Sigmoid colon (tissue), 7 donors: ENCODE measurements around the gene KLF11. TPM values are rescaled to one million over a fixed set of nuclear protein-coding genes. Genes with fewer than 3 reads are reported as not detected.
A peak's percentile ranks its signal among the peaks of the same experiment; 100 is the strongest.

Experiments
- DNase-seq: peaks from one replicate; pipeline ENCODE4 v3.0.0-alpha.2; 2019
- H3K27ac ChIP-seq, 4 donors: fragments of 200-600 bp; sonication (generic); one replicate each; pipeline ENCODE4 v1.5.1; 2016 to 2019; ENCODE audit warnings: mild to moderate bottlenecking in 1 of 4
- H3K27me3 ChIP-seq, 3 donors: fragments of 200-600 bp; sonication (generic); one replicate each; pipeline ENCODE4 v1.5.1; 2019; ENCODE audit warnings: mild to moderate bottlenecking in 1 of 3
- H3K36me3 ChIP-seq, 4 donors: fragments of 200-600 bp; sonication (generic); one replicate each; pipeline ENCODE4 v1.5.1; 2016 to 2019
- H3K4me1 ChIP-seq, 4 donors: fragments of 200-600 bp; sonication (generic); one replicate each; pipeline ENCODE4 v1.5.1; 2017 to 2019
- H3K4me3 ChIP-seq, 4 donors: fragments of 200-600 bp; sonication (generic); one replicate each; pipeline ENCODE4 v1.5.1; 2017 to 2019; ENCODE audit warnings: mild to moderate bottlenecking in 2 of 4, moderate library complexity in 1 of 4
- H3K9me3 ChIP-seq, 4 donors: fragments of 200-600 bp in 3 of 4; sonication (generic) in 3 of 4; one replicate each; pipeline versions ENCODE4 v1.5.1 to v1.6.1; 2013 to 2019
- CTCF ChIP-seq, 4 experiments: fragments of 450-650 bp in 3 of 4; fragments of 200-600 bp in 1 of 4; IDR thresholded peaks; one replicate each; pipeline ENCODE4 v1.5.1; 2016 to 2019; ENCODE audit warnings: antibody characterized with exemption in 4 of 4, mild to moderate bottlenecking in 3 of 4, moderate library complexity in 2 of 4
- EP300 ChIP-seq, 4 donors: sonication (generic); formaldehyde crosslinking; IDR thresholded peaks; one replicate each; pipeline ENCODE4 v1.6.1; 2017; ENCODE audit warnings: antibody characterized with exemption in 4 of 4
- POLR2A ChIP-seq, 2 donors: fragments of 450-650 bp; IDR thresholded peaks; one replicate each; pipeline ENCODE4 v1.6.1; 2016; ENCODE audit warnings: antibody characterized with exemption in 2 of 2, mild to moderate bottlenecking in 2 of 2, moderate library complexity in 2 of 2
- POLR2AphosphoS5 ChIP-seq, 4 donors: sonication (generic); formaldehyde crosslinking; IDR thresholded peaks; one replicate each; pipeline ENCODE4 v1.6.1; 2017; ENCODE audit warnings: antibody characterized with exemption in 4 of 4
- WGBS, 2 donors: extraction: QIAGEN DNeasy Blood & Tissue Kit; methylation state at CpG; one replicate each; pipeline ENCODE4 v1.1.7; 2013; 5-methylcytosine and 5-hydroxymethylcytosine counted together
- intact Hi-C: fragments of 100-400 bp; cut with DNase I; formaldehyde crosslinking; loops from one replicate; pipeline ENCODE4 v1.15.1; 2023
- polyA plus RNA-seq, 3 donors: library from polyadenylated mRNA; stranded (reverse); fragments of 200-250 nt; gene quantifications; one replicate each; pipeline ENCODE4 v1.2.3, GENCODE V29; 2013
- total RNA-seq, 4 donors: library from RNA; depleted of rRNA; stranded (reverse); fragments of >200 nt; gene quantifications; one replicate each; pipeline ENCODE4 v1.1.0, GENCODE V29; 2016
- donor health status: healthy with polysubstance abuse.
- donor health status: Bipolar disorder and iron deficiency.
- donor health status: healthy.

Gene KLF11
- total and polyA plus RNA-seq, 7 donors = 3.9 to 41.3 (median 18.5) TPM

DNA sequence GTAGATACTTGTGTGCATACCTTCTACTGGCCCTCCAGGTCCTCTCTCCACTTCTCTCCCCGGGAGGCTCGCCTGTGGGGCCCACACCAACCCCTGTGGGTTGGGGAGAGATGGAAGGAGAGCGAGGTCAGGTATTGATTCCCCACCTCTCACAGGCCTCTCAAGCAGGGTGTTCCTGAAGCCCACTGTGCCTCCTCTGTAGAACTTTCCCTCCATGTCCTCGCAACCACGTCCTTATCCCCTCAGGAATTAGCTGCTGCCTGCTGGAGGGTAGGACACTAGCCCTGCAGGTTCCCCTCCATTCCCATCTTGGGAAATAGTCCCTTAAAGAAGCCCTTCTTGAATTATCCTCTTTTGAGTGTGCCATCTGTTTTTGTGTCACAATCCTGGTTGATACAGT, 38.9 kb upstream of the KLF11 start:
- H3K9me3 ChIP-seq = no peaks in the 10 kb centered on the region
- peaks cover 0 to 34% (median 32%) of the 10 kb centered on the region in 4 donors for H3K4me1 ChIP-seq
- H3K27me3 ChIP-seq = no peaks in the 10 kb centered on the region
- no peaks in the 10 kb centered on the region for H3K36me3 ChIP-seq
- TF ChIP-seq CTCF (IDR thresholded peaks at IDR 0.05) = no peak
- H3K27ac ChIP-seq = no peak overlapping the region
- H3K4me3 ChIP-seq = no peak overlapping the region
- no peak for DNase-seq
- whole genome bisulfite sequencing, 2 donors = 96 to 97% methylated on average over 5 of the region's 5 CpGs
- intact Hi-C loops = no loop called here

- DNase-seq = no peak
- no peaks in the 10 kb centered on the region for H3K36me3 ChIP-seq
- WGBS, 2 donors = 51 to 78% methylated on average over 3 of the region's 3 CpGs
- H3K4me1 ChIP-seq = peaks cover 0 to 39% (median 36%) of the 10 kb centered on the region in 4 donors
- H3K27me3 ChIP-seq = no peaks in the 10 kb centered on the region
- H3K9me3 ChIP-seq = no peaks in the 10 kb centered on the region
- no peak overlapping the region for H3K27ac ChIP-seq
- H3K4me3 ChIP-seq = no peak overlapping the region
- intact Hi-C loops = no loop called here
- TF ChIP-seq POLR2A (IDR thresholded peaks at IDR 0.05) = no peak
- no peak for TF ChIP-seq CTCF (IDR thresholded peaks at IDR 0.05)
- TF ChIP-seq POLR2AphosphoS5 (IDR thresholded peaks at IDR 0.05) = no peak
- no peak for TF ChIP-seq EP300 (IDR thresholded peaks at IDR 0.05)
Observed at GRCh38 chr2:10004836-10005235, 38.5 kb upstream of the KLF11 start.

GRCh38 chr2:10005461-10006235, 37.7 kb upstream of the KLF11 start:
- 96% methylated on average over 17 of the region's 17 CpGs for WGBS, 2 donors
- peak; percentile 44 for DNase-seq
- Histone ChIP-seq H3K27ac (peak overlapping the region in 1 of 4 donors; percentile 80), H3K36me3 (no peaks in the 10 kb centered on the region), H3K4me3 (no peak overlapping the region), H3K27me3 (no peaks in the 10 kb centered on the region), H3K4me1 (peaks cover 0 to 47% (median 44%) of the 10 kb centered on the region in 4 donors), H3K9me3 (no peaks in the 10 kb centered on the region)
- intact Hi-C loops = no loop called here
- TF ChIP-seq POLR2AphosphoS5 (IDR thresholded peaks at IDR 0.05) (no peak), CTCF (IDR thresholded peaks at IDR 0.05) (no peak), POLR2A (IDR thresholded peaks at IDR 0.05) (no peak), EP300 (IDR thresholded peaks at IDR 0.05) (no peak)

DNA sequence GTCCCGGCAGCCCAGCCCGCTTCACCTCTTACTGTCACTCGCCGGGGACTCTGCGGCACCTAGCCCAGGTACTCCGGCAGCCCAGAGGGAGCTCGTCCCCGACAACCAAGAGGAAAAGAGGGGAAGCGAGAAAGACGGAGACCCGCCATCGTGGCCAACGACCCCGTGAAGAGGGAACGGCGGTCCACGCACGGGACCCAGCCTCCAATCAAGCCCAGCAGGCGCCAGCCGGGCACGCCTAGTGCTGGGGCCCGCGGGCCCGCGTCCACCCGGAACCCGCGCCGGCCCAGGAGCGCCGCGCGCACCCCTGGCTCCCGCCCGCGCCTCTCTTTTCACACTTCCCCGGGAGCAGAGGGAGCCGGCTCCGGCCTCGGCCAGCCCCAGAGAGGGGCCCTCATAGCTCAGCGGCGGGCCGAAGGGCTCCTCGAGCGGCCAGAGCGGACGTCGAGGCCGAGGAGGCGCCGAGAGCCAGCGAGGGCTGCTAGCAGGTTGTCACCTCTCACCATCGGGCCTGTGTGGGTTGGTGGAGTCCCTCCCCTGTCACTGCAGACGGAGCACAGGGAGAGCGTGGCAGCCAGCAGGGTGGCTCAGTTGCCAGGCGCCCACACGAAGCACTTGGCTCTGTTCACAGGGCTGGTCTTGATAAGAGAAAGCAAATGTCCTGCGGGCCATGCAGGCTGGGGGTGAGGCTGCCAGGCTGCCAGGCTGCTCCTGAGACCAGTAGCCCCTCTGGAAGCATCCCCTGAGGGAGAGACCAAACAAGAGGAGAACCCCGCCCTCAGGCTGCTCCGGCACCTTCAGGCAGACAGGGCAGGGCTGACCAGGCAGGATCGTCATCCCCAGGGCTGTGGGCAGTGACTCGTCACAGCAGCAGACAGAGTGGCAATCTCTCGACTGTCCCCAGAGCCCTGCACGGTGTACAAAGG, 36.9 kb upstream of the KLF11 start:
- Histone ChIP-seq H3K4me3 (peak overlapping the region in 2 of 4 donors; percentile 15 to 17), H3K27ac (peak overlapping the region in 3 of 4 donors; percentile 49 to 80 (median 70)), H3K4me1 (peaks cover 0 to 48% (median 44%) of the 10 kb centered on the region in 4 donors), H3K27me3 (no peaks in the 10 kb centered on the region), H3K9me3 (no peaks in the 10 kb centered on the region), H3K36me3 (no peaks in the 10 kb centered on the region)
- no peak for TF ChIP-seq CTCF (IDR thresholded peaks at IDR 0.05)
- no peak for TF ChIP-seq POLR2AphosphoS5 (IDR thresholded peaks at IDR 0.05)
- TF ChIP-seq EP300 (IDR thresholded peaks at IDR 0.05) = no peak
- TF ChIP-seq POLR2A (IDR thresholded peaks at IDR 0.05) = no peak
- peak; percentile 66 for DNase-seq
- intact Hi-C loops = no loop called here
- WGBS, 2 donors = 57 to 66% methylated on average over 64 of the region's 64 CpGs
